ENCODE measurements around the gene HSP90AB1. TPM values are rescaled to one million over a fixed set of nuclear protein-coding genes. Genes with fewer than 3 reads are reported as not detected.
A peak's percentile ranks its signal among the peaks of the same experiment; 100 is the strongest.

HSP90AB1 gene
- total RNA-seq, 2 donors from 2014 or later, result 716 to 772 TPM

- Histone ChIP-seq H3K9me3 (no peaks in the 10 kb centered on the region), H3K27me3 (no peaks in the 10 kb centered on the region), H3K27ac (peak overlapping the region; percentile 98), H3K36me3 (peaks cover under 1% of the 10 kb centered on the region), H3K4me3 (peak overlapping the region; percentile 55 to 67), H3K4me1 (peaks cover 0 to 92% of the 10 kb centered on the region in 2 donors)
- no peak for DNase-seq (ENCODE audit: low spot score)
- no peak for TF ChIP-seq CTCF (IDR thresholded peaks at IDR 0.05)
Measured at GRCh38 chr6:44224029-44224964, 22.6 kb upstream of the HSP90AB1 start.

DNA sequence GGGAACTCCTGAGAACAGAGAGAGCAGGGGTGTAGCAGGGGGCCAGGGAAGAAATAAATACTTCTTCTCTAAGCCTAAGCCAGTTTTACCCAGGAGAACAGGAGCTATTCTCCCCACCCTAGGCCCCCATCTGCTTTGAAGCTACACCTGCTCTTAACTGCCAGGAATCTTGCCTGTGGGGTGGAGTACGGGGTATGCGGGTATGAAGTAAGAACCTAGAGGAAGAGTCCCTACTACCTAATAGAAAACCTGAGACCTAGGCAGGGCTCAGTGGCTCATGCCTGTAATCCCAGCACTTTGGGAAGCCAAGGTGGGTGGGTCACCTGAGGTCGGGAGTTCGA is 22.0 kb upstream of the HSP90AB1 start:
- no peak for TF ChIP-seq CTCF (IDR thresholded peaks at IDR 0.05)
- Histone ChIP-seq H3K27ac (peak overlapping the region; percentile 98), H3K4me3 (no peak overlapping the region)

GRCh38 chr6:44225579-44226325 is 21.1 kb upstream of the HSP90AB1 start:
- DNase-seq (ENCODE audit: low spot score), result no peak
- Histone ChIP-seq H3K27ac (peak overlapping the region; percentile 98), H3K9me3 (no peaks in the 10 kb centered on the region), H3K27me3 (no peaks in the 10 kb centered on the region), H3K4me1 (peaks cover 0 to 95% of the 10 kb centered on the region in 2 donors), H3K36me3 (peaks cover 15% of the 10 kb centered on the region), H3K4me3 (no peak overlapping the region)
- no peak for TF ChIP-seq CTCF (IDR thresholded peaks at IDR 0.05)

More for the DNA sequence above, 22.0 kb upstream of the HSP90AB1 start:
- Histone ChIP-seq H3K27me3 (no peaks in the 10 kb centered on the region), H3K36me3 (peaks cover 7% of the 10 kb centered on the region), H3K4me1 (peaks cover 0 to 93% of the 10 kb centered on the region in 2 donors), H3K9me3 (no peaks in the 10 kb centered on the region)
- no peak for DNase-seq (ENCODE audit: low spot score)

GRCh38 chr6:44226368-44227147 is 20.3 kb upstream of the HSP90AB1 start:
- Histone ChIP-seq H3K4me3 (peak overlapping the region; percentile 8 to 39), H3K27ac (peak overlapping the region; percentile 98), H3K36me3 (peaks cover 23% of the 10 kb centered on the region), H3K27me3 (no peaks in the 10 kb centered on the region), H3K4me1 (peaks cover 0 to 90% of the 10 kb centered on the region in 2 donors), H3K9me3 (no peaks in the 10 kb centered on the region)
- no peak for DNase-seq (ENCODE audit: low spot score)
- TF ChIP-seq CTCF (IDR thresholded peaks at IDR 0.05), result no peak

DNA sequence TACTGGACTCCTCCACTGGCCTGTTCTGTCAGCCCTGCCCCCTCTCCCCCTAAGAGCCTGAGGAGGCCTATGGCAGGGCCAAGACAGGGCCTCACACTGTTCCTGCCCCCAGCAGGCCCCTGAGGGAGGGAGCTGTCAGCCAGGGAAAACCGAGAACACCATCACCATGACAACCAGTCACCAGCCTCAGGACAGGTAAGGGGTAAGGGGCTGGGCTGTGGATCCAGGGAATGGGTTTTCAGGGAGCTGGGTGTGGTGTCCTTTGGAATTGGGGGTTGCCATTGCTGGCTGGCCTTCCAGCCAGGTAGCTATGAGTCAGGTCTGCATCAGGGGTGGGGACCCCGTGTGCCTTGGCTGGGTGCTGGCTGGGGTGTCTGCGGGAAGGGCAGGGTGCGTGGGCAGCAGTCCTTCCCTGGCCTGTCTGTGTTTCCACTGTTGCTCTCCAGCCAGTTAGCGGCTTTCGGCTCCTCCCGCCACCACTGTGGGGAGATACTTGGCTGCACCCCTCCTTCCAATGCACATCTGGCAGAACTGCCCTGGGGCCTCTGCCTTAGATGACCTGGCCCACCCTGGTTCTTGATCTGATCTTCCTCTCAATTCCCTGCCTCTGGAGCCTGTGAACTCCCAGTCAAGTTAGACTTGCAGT is 19.6 kb upstream of the HSP90AB1 start:
- no peak for DNase-seq (ENCODE audit: low spot score)
- H3K4me1 ChIP-seq, result peaks cover 0 to 83% of the 10 kb centered on the region in 2 donors
- no peak for TF ChIP-seq CTCF (IDR thresholded peaks at IDR 0.05)
- H3K27me3 ChIP-seq, result no peaks in the 10 kb centered on the region
- no peaks in the 10 kb centered on the region for H3K9me3 ChIP-seq
- H3K4me3 ChIP-seq, result peak overlapping the region; percentile 8 to 39
- peak overlapping the region; percentile 98 for H3K27ac ChIP-seq
- peaks cover 30% of the 10 kb centered on the region for H3K36me3 ChIP-seq

Measured in right atrium auricular region (tissue), 2 donors.